Progenitor cell of endocrine pancreas (in vitro differentiated cells): ENCODE data around the gene LDB1. TPM values are rescaled to one million over a fixed set of nuclear protein-coding genes. Genes with fewer than 3 reads are reported as not detected.

ENCODE experiments used
- DNase-seq: peaks from one replicate; pipeline ENCODE4 v3.0.0; 2021; ENCODE audit warnings: low spot score; ENCODE audit not compliant: unreplicated experiment
- H3K27ac Mint-ChIP-seq: 2 replicates; pipeline ENCODE4 v1.8.0; 2021; ENCODE audit warnings: mild to moderate bottlenecking, moderate library complexity, mixed read lengths
- H3K27me3 Mint-ChIP-seq: 2 replicates; pipeline ENCODE4 v1.8.0; 2021; ENCODE audit warnings: mixed read lengths
- H3K36me3 Mint-ChIP-seq: 2 replicates; pipeline ENCODE4 v1.8.0; 2022; ENCODE audit warnings: mixed read lengths; ENCODE audit not compliant: insufficient read depth
- H3K4me1 Mint-ChIP-seq: 2 replicates; pipeline ENCODE4 v1.8.0; 2021; ENCODE audit warnings: low read depth, mixed read lengths
- H3K4me3 Mint-ChIP-seq: 2 replicates; pipeline ENCODE4 v1.8.0; 2021; ENCODE audit warnings: low read depth, mild to moderate bottlenecking, moderate library complexity, mixed read lengths
- H3K9me3 Mint-ChIP-seq: 2 replicates; pipeline ENCODE4 v1.8.0; 2021; ENCODE audit warnings: low read depth, mixed read lengths
- total RNA-seq: library from RNA; stranded (reverse); gene quantifications from 2 replicates; pipeline ENCODE4 v1.2.1, GENCODE V29; 2021
- TF ChIP-seq, protein P1 (sequence below): fragments of 200-600 bp; sonication (generic); IDR thresholded peaks from one replicate; pipeline ENCODE4 v1.5.0; 2021; ENCODE audit warnings: antibody characterized with exemption, mild to moderate bottlenecking; ENCODE audit not compliant: unreplicated experiment

The LDB1 gene
- total RNA-seq, 1 donor from 2014 or later = 107 TPM

DNA sequence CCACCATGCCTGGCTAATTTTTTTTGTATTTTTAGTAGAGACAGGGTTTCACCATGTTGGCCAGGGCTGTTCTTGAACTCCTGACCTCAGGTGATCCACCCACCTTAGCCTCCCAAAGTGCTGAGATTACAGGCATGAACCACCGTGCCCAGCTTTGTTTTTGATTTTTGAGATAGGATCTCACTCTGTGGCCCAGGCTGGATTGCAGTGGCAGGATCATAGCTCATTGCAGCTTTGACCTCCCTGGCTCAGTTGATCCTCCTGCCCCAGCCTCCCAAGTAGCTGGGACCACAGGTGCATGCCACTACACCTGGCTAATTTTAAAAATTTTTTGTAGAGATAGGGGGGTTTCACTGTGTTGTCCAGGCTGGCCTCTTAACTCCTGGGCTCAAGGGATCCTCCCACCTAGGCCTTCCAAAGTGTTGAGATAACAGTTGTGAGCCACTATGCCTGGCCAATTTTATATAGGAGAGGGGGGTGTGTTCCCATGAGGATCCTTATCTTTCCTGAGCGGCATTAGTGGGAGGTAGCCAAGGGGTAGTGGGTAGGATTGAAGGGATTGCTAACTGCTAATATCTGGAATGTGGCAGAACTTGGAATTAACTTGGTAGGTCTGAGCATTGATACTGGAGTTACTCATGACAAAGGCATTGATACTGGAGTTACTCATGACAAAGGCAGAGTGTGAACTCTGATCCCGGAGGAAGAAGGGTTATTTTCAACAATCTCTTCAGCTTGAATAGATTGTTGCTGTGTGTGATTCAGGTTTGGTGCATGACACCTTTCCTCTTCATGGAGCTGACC lies 31.0 kb upstream of the LDB1 start:
- Mint-ChIP-seq H3K4me1 (peaks cover 16% of the 10 kb centered on the region), H3K9me3 (no peaks in the 10 kb centered on the region), H3K27me3 (no peaks in the 10 kb centered on the region), H3K4me3 (peak overlapping the region; percentile 87), H3K36me3 (peaks cover 12% of the 10 kb centered on the region), H3K27ac (peak overlapping the region; percentile 98)
- TF ChIP-seq, protein P1, sequence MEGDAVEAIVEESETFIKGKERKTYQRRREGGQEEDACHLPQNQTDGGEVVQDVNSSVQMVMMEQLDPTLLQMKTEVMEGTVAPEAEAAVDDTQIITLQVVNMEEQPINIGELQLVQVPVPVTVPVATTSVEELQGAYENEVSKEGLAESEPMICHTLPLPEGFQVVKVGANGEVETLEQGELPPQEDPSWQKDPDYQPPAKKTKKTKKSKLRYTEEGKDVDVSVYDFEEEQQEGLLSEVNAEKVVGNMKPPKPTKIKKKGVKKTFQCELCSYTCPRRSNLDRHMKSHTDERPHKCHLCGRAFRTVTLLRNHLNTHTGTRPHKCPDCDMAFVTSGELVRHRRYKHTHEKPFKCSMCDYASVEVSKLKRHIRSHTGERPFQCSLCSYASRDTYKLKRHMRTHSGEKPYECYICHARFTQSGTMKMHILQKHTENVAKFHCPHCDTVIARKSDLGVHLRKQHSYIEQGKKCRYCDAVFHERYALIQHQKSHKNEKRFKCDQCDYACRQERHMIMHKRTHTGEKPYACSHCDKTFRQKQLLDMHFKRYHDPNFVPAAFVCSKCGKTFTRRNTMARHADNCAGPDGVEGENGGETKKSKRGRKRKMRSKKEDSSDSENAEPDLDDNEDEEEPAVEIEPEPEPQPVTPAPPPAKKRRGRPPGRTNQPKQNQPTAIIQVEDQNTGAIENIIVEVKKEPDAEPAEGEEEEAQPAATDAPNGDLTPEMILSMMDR = no peak
- DNase-seq = no peak

DNA sequence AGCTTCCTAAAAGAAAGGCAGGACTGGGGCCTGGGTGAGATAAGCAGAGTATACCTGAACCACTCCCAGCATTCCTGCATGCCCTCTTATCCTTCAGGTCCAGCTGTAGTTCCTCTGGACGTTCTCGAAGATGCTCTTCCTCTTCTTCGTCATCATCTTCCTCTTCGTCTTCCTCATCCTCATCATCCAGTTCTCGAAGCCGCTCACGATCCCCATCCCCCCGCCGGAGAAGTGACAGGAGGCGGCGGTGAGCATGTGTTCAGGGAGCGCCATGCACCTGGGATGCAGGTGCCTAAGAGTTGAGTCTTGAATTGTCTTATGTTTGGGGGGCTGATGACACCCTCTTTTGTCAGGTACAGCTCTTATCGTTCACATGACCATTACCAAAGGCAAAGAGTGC lies 28.1 kb upstream of the LDB1 start:
- Mint-ChIP-seq H3K27me3 (no peaks in the 10 kb centered on the region), H3K27ac (no peak overlapping the region), H3K4me3 (no peak overlapping the region), H3K4me1 (peaks cover 14% of the 10 kb centered on the region), H3K36me3 (peaks cover 23% of the 10 kb centered on the region), H3K9me3 (no peaks in the 10 kb centered on the region)
- no peak for DNase-seq
- TF ChIP-seq, protein P1 = no peak

DNA sequence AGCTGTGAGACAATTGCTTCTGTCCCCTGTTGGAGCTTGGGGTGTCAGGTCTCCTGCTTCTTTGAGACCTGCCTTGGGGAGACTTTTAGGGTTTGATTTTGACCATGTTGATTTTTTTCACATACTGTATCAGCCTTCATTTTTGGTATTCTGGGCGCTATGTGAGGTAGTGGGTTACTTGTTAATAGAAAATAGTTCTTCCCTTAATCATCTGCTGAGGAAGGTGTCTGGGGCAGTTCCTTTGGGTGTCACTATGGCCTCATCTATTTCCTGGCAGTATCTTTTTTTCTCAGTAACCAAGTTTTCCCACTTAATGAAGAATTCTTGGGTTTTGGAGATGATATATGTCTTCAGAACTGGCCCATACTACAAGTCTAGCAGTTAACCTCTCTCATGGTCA lies 27.4 kb upstream of the LDB1 start:
- H3K36me3 Mint-ChIP-seq = peaks cover 29% of the 10 kb centered on the region
- TF ChIP-seq, protein P1 = no peak

DNA sequence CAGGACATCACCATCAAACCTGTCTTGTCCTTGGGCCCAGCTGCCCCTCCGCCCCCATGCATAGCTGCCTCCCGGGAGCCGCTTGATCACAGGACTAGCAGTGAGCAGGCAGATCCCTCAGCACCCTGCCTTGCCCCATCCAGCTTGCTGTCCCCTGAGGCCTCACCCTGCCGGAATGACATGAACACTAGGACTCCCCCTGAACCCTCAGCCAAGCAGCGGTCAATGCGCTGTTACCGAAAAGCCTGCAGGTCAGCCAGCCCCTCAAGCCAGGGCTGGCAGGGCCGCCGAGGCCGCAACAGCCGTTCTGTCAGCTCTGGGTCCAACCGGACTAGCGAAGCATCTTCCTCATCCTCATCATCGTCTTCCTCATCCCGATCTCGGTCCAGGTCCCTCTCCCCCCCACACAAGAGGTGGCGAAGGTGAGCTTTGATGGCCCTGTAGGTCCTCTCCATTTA lies 26.8 kb upstream of the LDB1 start:
- no peaks in the 10 kb centered on the region for H3K27me3 Mint-ChIP-seq
- H3K9me3 Mint-ChIP-seq = no peaks in the 10 kb centered on the region
- peaks cover 29% of the 10 kb centered on the region for H3K36me3 Mint-ChIP-seq
- H3K27ac Mint-ChIP-seq = no peak overlapping the region
- TF ChIP-seq, protein P1 = no peak
- no peak for DNase-seq
- H3K4me1 Mint-ChIP-seq = peaks cover 6% of the 10 kb centered on the region
- H3K4me3 Mint-ChIP-seq = no peak overlapping the region

More for the DNA sequence above, 27.4 kb upstream of the LDB1 start:
- no peak overlapping the region for H3K27ac Mint-ChIP-seq
- H3K4me1 Mint-ChIP-seq = peaks cover 8% of the 10 kb centered on the region
- no peak overlapping the region for H3K4me3 Mint-ChIP-seq
- H3K27me3 Mint-ChIP-seq = no peaks in the 10 kb centered on the region
- no peak for DNase-seq
- H3K9me3 Mint-ChIP-seq = no peaks in the 10 kb centered on the region

DNA sequence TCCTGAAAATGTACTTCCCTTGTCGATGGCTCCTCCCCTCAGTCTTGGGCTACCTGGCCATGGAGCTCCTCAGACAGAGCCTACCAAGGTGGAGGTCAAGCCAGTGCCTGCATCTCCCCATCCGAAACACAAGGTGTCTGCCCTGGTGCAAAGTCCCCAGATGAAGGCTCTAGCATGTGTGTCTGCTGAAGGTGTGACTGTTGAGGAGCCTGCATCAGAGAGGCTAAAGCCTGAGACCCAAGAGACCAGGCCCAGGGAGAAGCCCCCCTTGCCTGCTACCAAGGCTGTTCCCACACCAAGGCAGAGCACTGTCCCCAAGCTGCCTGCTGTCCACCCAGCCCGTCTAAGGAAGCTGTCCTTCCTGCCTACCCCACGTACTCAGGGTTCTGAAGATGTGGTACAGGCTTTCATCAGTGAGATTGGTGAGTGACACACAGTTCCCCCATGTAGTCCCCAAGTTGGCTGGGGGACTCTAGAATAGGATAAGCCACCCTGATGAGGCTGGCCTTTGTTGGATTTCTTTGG lies 21.5 kb upstream of the LDB1 start:
- H3K36me3 Mint-ChIP-seq = peaks cover 23% of the 10 kb centered on the region

More for the DNA sequence above, 21.5 kb upstream of the LDB1 start:
- DNase-seq = no peak
- Mint-ChIP-seq H3K9me3 (no peaks in the 10 kb centered on the region), H3K4me3 (no peak overlapping the region), H3K27me3 (no peaks in the 10 kb centered on the region), H3K27ac (no peak overlapping the region), H3K4me1 (no peaks in the 10 kb centered on the region)
- TF ChIP-seq, protein P1 = no peak
